Psoas muscle (tissue), 8 donors: Measurements from ENCODE around the gene C1QTNF6. TPM values are rescaled to one million over a fixed set of nuclear protein-coding genes. Genes with fewer than 3 reads are reported as not detected.

ENCODE experiments used
- ATAC-seq, 4 donors: fragments of 200-7000 bp; cut with Tn5 transposase; one replicate each; pipeline ENCODE4 v1.9.1; 2020; ENCODE audit warnings: moderate library complexity in 3 of 4, mild to moderate bottlenecking in 2 of 4
- DNase-seq, 2 donors: peaks; one replicate each; pipeline ENCODE4 v3.0.0-alpha.2; 2020
- H3K27ac ChIP-seq: fragments of 200-600 bp; one replicate; pipeline ENCODE4 v1.8.0; 2022
- H3K27me3 ChIP-seq, 3 donors: fragments of 200-600 bp in 1 of 3; one replicate each; pipeline versions ENCODE4 v1.6.1 to v1.8.0; 2013 to 2022; ENCODE audit warnings: low read length in 2 of 3, mild to moderate bottlenecking in 2 of 3, moderate library complexity in 1 of 3; ENCODE audit not compliant: insufficient read depth in 3 of 3
- H3K36me3 ChIP-seq, 2 donors: fragments of 200-600 bp in 1 of 2; one replicate each; pipeline versions ENCODE4 v1.6.1 to v1.8.0; 2013 to 2022; ENCODE audit warnings: low read depth in 1 of 2, mild to moderate bottlenecking in 1 of 2, moderate library complexity in 1 of 2; ENCODE audit not compliant: insufficient read depth in 1 of 2
- H3K4me1 ChIP-seq: fragments of 200-600 bp; one replicate; pipeline ENCODE4 v1.8.0; 2022
- H3K4me3 ChIP-seq: fragments of 200-600 bp; one replicate; pipeline ENCODE4 v1.8.0; 2022; ENCODE audit warnings: mild to moderate bottlenecking
- H3K9me3 ChIP-seq: fragments of 200-600 bp; one replicate; pipeline ENCODE4 v1.8.0; 2022
- WGBS, 3 donors: extraction: QIAGEN DNeasy Blood & Tissue Kit; methylation state at CpG; one replicate each; pipeline versions ENCODE4 v1.1.6 to v1.1.7; 2013; 5-methylcytosine and 5-hydroxymethylcytosine counted together
- intact Hi-C, 2 donors: fragments of 100-400 bp; cut with DNase I; formaldehyde crosslinking; loops; one replicate each; pipeline versions ENCODE4 v1.11.0 to v1.14.2; 2022
- polyA plus RNA-seq, 3 donors: library from polyadenylated mRNA; stranded (reverse); fragments of 200-250 nt; gene quantifications; one replicate each; pipeline ENCODE4 v1.2.3, GENCODE V29; 2013
- total RNA-seq, 4 donors: library from RNA; stranded (reverse); fragmentation: NEBNext Ultra II Directional in 2 of 4; extraction: Animal tissue kit (Norgen Biotek cat#: 25700) in 2 of 4; gene quantifications; one replicate each; pipeline versions ENCODE4 v1.2.1 to v1.2.4, GENCODE V29; 2021 to 2023
- TF ChIP-seq, protein P1 (sequence below): fragments of 200-600 bp; IDR thresholded peaks from one replicate; pipeline ENCODE4 v1.8.0; 2022; ENCODE audit warnings: antibody characterized with exemption
- donor health status: healthy with polysubstance abuse.
- donor health status: DM: no; HTN: no; CAD: no; lungs with moderate emphysema.
- donor health status: Bipolar disorder and iron deficiency.
- donor health status: healthy.
- donor health status: DM: yes; HTN: yes; CAD: no.
- donor health status: DM: no; HTN: no; CAD: no.
- donor health status: DM: no; HTN: no; CAD: no.
- donor health status: DM: yes; HTN: yes; CAD: no.

Gene C1QTNF6
- total and polyA plus RNA-seq, 7 donors = 0.66 to 8.2 (median 1.0) TPM

- H3K27ac ChIP-seq = peak overlapping the region; percentile 98
- WGBS, 3 donors = 13 to 19% (median 14%) methylated on average over 12 of the region's 12 CpGs
- peak overlapping the region; percentile 86 for H3K4me3 ChIP-seq
- no peaks in the 10 kb centered on the region for H3K9me3 ChIP-seq
- intact Hi-C loops = loop anchor here (2.0 to 5.0 kb wide), 4 partner anchors 31 to 422 kb away; partner anchors contain the start of gene IFT27 (in 1 of the 2)
- ATAC-seq = no peak
- TF ChIP-seq, protein P1, sequence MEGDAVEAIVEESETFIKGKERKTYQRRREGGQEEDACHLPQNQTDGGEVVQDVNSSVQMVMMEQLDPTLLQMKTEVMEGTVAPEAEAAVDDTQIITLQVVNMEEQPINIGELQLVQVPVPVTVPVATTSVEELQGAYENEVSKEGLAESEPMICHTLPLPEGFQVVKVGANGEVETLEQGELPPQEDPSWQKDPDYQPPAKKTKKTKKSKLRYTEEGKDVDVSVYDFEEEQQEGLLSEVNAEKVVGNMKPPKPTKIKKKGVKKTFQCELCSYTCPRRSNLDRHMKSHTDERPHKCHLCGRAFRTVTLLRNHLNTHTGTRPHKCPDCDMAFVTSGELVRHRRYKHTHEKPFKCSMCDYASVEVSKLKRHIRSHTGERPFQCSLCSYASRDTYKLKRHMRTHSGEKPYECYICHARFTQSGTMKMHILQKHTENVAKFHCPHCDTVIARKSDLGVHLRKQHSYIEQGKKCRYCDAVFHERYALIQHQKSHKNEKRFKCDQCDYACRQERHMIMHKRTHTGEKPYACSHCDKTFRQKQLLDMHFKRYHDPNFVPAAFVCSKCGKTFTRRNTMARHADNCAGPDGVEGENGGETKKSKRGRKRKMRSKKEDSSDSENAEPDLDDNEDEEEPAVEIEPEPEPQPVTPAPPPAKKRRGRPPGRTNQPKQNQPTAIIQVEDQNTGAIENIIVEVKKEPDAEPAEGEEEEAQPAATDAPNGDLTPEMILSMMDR = peak; percentile 1
- peaks cover 27% of the 10 kb centered on the region for H3K4me1 ChIP-seq
- DNase-seq = no peak
- H3K27me3 ChIP-seq = no peaks in the 10 kb centered on the region
- H3K36me3 ChIP-seq = no peaks in the 10 kb centered on the region
Measured at GRCh38 chr22:37199760-37200108, 11.7 kb upstream of the C1QTNF6 start.

DNA sequence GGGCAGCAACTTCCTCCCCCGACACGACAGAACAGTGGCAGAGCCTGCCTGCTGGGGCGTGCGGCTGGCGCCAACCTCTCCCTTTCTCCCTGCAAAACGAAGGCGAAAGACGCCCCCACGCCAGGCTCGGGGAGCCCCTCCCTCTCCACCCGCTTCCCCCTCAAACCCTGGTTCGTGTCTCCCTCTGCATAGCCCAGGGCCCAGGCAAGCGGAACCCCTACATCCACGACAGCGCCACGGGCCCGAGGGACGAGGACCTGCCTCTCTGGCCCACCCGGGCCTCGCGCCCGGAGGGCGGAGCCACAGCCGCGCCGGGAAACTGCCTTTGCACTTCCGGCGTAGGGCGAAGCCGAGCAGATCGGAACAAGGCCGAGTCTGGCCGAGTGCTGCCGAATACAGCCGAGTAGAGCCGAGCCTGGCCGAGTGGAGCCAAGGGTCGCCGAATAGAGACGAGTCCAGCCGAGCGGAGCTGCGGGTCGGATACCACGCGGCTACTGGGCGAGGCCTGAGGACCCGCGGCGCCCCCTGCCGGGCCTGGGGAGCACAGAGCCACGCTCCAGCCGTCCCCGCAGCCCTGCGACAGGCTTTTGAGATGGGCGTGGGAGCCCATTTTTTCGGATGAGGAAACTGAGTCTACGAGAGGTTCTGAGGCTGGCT, 11.2 kb upstream of the C1QTNF6 start:
- intact Hi-C loops = loop anchor here (2.0 kb wide), 2 partner anchors 30 to 122 kb away; no protein-coding TSS in a partner anchor
- H3K36me3 ChIP-seq = no peaks in the 10 kb centered on the region
- WGBS, 3 donors = 0 to 1% (median 1%) methylated on average over 53 to 58 of the region's 58 CpGs

GRCh38 chr22:37198258-37199102, 10.4 kb upstream of the C1QTNF6 start:
- intact Hi-C loops = loop anchor here (1.0 to 2.0 kb wide), 3 partner anchors 30 to 122 kb away; no protein-coding TSS in a partner anchor
- H3K4me3 ChIP-seq = peak overlapping the region; percentile 86
- peak; percentile 65 to 80 (median 69) for ATAC-seq
- H3K4me1 ChIP-seq = peaks cover 29% of the 10 kb centered on the region
- no peaks in the 10 kb centered on the region for H3K9me3 ChIP-seq
- DNase-seq = peak; percentile 90 to 93
- TF ChIP-seq, protein P1 = peak; percentile 93
- H3K27me3 ChIP-seq = no peaks in the 10 kb centered on the region
- H3K27ac ChIP-seq = peak overlapping the region; percentile 98
- H3K36me3 ChIP-seq = no peaks in the 10 kb centered on the region
- WGBS, 3 donors = 1 to 4% (median 3%) methylated on average over 43 to 51 of the region's 51 CpGs

More for the DNA sequence above, 11.2 kb upstream of the C1QTNF6 start:
- H3K9me3 ChIP-seq = no peaks in the 10 kb centered on the region
- H3K27me3 ChIP-seq = no peaks in the 10 kb centered on the region
- TF ChIP-seq, protein P1 = peak; percentile 94
- H3K27ac ChIP-seq = peak overlapping the region; percentile 98
- H3K4me1 ChIP-seq = peaks cover 27% of the 10 kb centered on the region
- DNase-seq = peak; percentile 98 to 99
- peak overlapping the region; percentile 86 for H3K4me3 ChIP-seq
- ATAC-seq = peak; percentile 84 to 89 (median 87)

- Histone ChIP-seq H3K4me1 (peaks cover 34% of the 10 kb centered on the region), H3K9me3 (no peaks in the 10 kb centered on the region), H3K36me3 (no peaks in the 10 kb centered on the region), H3K4me3 (peak overlapping the region; percentile 86), H3K27ac (peak overlapping the region; percentile 98), H3K27me3 (no peaks in the 10 kb centered on the region)
- peak; percentile 69 to 84 for DNase-seq
- peak; percentile 67 to 73 (median 72) for ATAC-seq
- 20 to 32% (median 25%) methylated on average over 12 of the region's 12 CpGs for whole genome bisulfite sequencing, 3 donors
- TF ChIP-seq, protein P1 = no peak
- intact Hi-C loops = loop anchor here (1.0 to 2.0 kb wide), 3 partner anchors 29 to 121 kb away; no protein-coding TSS in a partner anchor
Measured at GRCh38 chr22:37197451-37198257, 9.6 kb upstream of the C1QTNF6 start.
